Hematopoietic multipotent progenitor cell treated with erythropoietin and hydrocortisone succinate and interleukin-3 and kit ligand, for 17 days (in vitro differentiated cells): ENCODE results near the gene AQP1.
A peak's percentile ranks its signal among the peaks of the same experiment; 100 is the strongest.

Source experiments
- DNase-seq: peaks from one replicate; pipeline ENCODE4 v3.0.0-alpha.2; 2015; ENCODE audit warnings: low spot score

The AQP1 gene

DNA sequence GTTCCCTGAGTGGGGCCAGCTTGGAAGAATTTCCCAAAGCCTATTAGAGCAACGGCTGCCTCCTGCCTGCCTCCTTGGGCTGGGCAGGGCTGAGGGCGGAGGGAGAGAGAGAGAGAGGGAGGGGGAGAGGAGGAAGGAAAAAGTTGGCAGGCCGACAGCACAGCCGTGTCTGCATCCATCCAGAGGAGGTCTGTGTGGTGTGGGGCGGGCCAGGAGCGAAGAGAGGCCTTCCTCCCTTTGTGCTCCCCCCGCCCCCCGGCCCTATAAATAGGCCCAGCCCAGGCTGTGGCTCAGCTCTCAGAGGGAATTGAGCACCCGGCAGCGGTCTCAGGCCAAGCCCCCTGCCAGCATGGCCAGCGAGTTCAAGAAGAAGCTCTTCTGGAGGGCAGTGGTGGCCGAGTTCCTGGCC lies at the start of gene AQP1:
Gene AQP1 (plus strand): TSS at position 293 of the 409 bp plus-strand sequence. CDS start 57 bp downstream, at position 350.
- DNase-seq, result peak; percentile 52

GRCh38 chr7:30862995-30863705 lies 48.5 kb upstream of the AQP1 start:
- DNase-seq, result no peak

GRCh38 chr7:30863706-30864035 lies 48.0 kb upstream of the AQP1 start:
- no peak for DNase-seq

- no peak for DNase-seq
These were observed 47.6 kb upstream of the AQP1 start for GRCh38 chr7:30864101-30864500.

DNA sequence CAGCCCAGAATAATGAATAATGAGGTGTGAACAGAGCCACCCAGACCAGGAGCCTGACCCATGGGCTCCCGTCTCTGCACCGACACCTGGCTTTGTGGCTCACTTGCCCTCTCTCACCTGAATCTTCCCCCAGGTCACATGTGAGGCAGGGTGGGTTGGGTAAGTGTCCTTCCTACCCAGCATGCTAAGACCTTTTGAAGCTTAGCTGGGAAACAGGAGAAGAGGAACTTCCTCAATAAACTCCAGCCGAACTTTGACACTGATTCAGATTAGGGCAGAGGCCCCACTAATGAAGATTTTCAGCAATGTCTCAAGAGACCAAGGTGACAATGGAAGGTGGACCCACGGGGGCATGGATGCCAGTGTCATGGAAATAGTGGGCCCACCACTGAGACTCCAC lies 46.6 kb upstream of the AQP1 start:
- no peak for DNase-seq

GRCh38 chr7:30865821-30866220 lies 45.8 kb upstream of the AQP1 start:
- no peak for DNase-seq

GRCh38 chr7:30866939-30867338 lies 44.7 kb upstream of the AQP1 start:
- DNase-seq, result no peak

- DNase-seq, result no peak
These were observed 44.2 kb upstream of the AQP1 start for GRCh38 chr7:30867483-30867882.

GRCh38 chr7:30869794-30870611 lies 41.6 kb upstream of the AQP1 start:
- DNase-seq, result no peak

DNA sequence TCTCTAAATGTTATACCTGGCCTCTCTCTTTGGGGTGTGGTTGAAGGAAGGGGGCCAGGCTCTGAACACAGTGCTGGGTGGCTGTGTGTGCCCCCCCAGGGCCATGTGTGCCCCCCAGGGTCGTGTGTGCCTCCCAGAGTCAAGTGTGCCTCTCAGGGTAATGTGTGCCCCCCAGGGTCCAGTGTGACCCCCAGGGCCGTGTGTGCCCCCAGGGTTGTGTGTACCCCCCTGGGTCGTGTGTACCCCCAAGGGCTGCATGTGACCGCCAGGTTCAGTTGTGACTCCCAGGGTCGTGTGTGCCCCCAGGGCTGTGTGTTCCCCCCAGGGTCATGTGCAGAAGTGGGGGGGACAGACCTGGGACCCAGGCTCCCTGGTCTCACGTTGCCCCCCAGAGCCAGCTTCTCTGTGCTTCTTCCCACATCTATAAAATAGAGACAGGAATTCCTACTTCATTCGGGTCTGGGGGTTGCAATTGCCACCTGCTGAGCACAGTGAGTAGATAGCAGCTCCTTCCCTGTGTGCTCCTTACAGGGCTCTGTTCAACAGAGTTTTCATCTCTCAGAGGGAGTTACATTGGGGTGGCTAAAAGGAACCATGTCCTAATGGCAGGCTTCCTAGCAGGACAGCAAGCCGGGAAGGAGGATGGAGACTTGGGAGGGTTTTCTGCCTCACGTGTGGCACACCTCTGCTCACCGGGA lies 40.7 kb upstream of the AQP1 start:
- no peak for DNase-seq

- no peak for DNase-seq
These were observed 40.0 kb upstream of the AQP1 start for GRCh38 chr7:30871655-30872054.

GRCh38 chr7:30873207-30873606 lies 38.4 kb upstream of the AQP1 start:
- DNase-seq, result no peak

DNA sequence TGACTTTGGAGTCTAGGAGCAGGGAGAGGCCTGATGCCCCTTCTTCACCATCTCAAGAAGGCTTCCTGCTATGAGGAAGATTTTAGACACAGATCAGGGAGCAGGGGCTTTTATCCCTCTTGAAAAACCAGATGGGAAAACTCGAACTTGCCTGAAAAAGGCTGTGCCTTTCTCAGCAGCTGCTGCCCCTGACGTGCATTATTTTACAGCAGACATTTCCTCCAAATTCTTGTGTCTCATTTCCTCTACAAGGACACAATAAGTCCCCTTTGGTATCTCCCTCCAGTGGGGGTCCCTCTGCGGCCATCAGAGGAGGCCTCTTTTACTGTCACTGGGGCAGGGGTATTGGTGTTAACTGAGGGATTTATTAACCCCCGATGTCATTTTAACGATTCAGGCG lies 38.0 kb upstream of the AQP1 start:
- DNase-seq, result no peak

DNA sequence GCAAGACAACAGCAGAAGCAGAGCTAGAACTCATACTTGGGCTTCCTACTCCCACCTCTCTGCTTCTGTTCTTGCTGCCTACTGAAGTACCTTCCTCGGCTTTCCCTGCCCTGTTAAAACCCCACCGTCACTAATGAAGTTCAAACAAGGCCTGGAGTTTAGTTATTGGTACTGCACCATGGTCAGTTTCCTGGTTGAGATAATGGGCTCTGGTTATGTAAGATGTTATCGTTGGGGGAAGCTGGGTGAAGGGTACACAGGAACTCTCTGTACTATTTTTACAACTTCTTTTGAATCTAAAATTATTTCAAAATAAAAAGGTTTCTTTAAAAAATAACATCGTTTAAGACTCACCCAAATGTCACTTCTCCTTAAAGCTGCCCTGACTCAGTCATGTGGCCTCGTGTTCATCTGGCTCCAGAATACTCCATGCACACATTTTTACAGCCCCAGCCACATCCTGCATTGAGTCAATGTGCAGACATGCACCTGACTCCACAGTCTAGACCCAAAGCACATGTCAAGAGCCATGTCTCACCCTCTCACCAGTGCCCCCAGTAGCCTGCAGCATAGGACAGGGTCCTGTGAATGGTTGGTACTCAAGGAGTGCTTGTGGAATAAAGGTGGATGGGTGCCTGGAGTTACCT lies 36.9 kb upstream of the AQP1 start:
- no peak for DNase-seq

- no peak for DNase-seq
These were observed 34.5 kb upstream of the AQP1 start for GRCh38 chr7:30877015-30877769.

GRCh38 chr7:30877993-30878392 lies 33.7 kb upstream of the AQP1 start:
- DNase-seq, result no peak

DNA sequence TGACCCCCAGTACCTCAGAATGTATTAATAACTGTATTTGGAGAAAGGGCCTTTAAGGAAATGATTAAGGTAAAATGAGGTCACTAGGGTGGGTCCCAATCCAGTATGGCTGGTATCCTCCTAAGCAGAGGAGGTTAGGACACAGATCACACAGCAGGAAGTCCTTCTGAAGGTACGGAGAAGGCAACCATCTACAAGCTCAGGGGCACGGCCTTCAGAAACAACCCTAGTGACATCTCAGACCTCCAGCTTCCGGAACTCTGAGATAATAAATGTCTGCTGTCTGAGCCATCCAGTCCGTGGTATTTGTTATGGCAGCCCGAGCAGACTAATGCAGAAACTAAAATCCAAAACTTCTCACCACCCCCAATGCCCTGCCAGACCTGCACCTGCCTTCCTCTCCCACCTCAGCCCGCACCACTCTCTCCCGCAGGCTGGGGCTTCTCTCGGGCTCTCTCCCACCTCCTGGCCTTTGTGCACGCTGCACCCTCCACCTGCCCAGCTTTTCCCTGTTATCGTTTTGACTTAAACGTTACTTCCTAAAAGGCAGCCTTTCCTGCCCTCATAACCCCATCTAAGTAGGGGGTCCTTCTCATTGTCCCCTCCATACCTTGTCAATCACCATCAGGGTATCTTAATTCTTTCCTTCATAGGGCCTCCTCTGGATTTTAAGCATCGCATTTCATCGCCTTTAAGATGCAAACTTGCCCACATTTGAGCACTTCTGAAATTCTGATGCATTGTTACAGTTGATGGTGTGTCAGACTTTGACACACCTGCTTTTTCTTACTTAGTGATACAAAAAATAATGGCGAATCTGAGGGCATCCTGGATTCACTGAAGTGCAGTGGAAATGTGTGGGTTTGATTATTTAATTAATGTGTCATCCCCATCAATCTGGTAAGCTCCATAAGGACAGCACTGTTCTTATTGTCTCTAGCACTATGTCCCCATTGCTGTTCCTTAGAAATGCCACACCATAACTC lies 32.2 kb upstream of the AQP1 start:
- no peak for DNase-seq

GRCh38 chr7:30880125-30880720 lies 31.4 kb upstream of the AQP1 start:
- no peak for DNase-seq

- DNase-seq, result no peak
These were observed 30.7 kb upstream of the AQP1 start for GRCh38 chr7:30880941-30881340.

- DNase-seq, result no peak
These were observed 30.2 kb upstream of the AQP1 start for GRCh38 chr7:30881448-30881847.
